A549 (cell line): ENCODE measurements around the gene TMEM207.

Experiments used
- CTCF ChIP-seq: fragments of >200 bp; sonication (Bioruptor Twin); formaldehyde crosslinking; IDR thresholded peaks from 3 replicates; pipeline ENCODE4 v1.5.1; 2016
- EP300 ChIP-seq, 2 experiments: fragments of >200 bp; sonication (Bioruptor Twin); formaldehyde crosslinking; IDR thresholded peaks; 2 replicates in 1 of 2; 3 replicates in 1 of 2; pipeline ENCODE4 v1.6.1; 2016 to 2017
- HES2 ChIP-seq: fragments of >200 bp; sonication (Bioruptor Twin); formaldehyde crosslinking; IDR thresholded peaks from 2 replicates; pipeline ENCODE4 v1.6.1; 2016
- KDM1A ChIP-seq: fragments of 200-600 bp; sonication (generic); IDR thresholded peaks from 2 replicates; pipeline ENCODE4 v1.6.1; 2016; ENCODE audit warnings: low read depth, mild to moderate bottlenecking
- POLR2A ChIP-seq: IDR thresholded peaks from 2 replicates; pipeline ENCODE4 v1.6.1; 2012; ENCODE audit warnings: mild to moderate bottlenecking, low read length
- RCOR1 ChIP-seq: fragments of 150-350 bp; IDR thresholded peaks from 2 replicates; pipeline ENCODE4 v1.6.1; 2014; ENCODE audit warnings: antibody characterized with exemption, low read length, low read depth
- REST ChIP-seq: fragments of 200-600 bp; sonication (generic); IDR thresholded peaks from 2 replicates; pipeline ENCODE4 v1.6.1; 2016; ENCODE audit warnings: antibody characterized with exemption, mild to moderate bottlenecking, moderate library complexity
- RFX5 ChIP-seq: fragments of 450-650 bp; IDR thresholded peaks from 2 replicates; pipeline ENCODE4 v1.7.1; 2014; ENCODE audit warnings: antibody characterized with exemption, mild to moderate bottlenecking, moderate library complexity
- RNF2 ChIP-seq: fragments of 200-600 bp; sonication (generic); IDR thresholded peaks from 2 replicates; pipeline ENCODE4 v1.6.1; 2016; ENCODE audit warnings: low read depth, mild to moderate bottlenecking, antibody characterized with exemption, moderate library complexity, borderline replicate concordance
- SMC3 ChIP-seq: fragments of >200 bp; sonication (Bioruptor Twin); formaldehyde crosslinking; IDR thresholded peaks from 3 replicates; pipeline ENCODE4 v1.6.1; 2018; ENCODE audit warnings: inconsistent platforms
- TFCP2L1 ChIP-seq: fragments of 250-450 bp; sonication (Bioruptor Pico); IDR thresholded peaks from 2 replicates; pipeline ENCODE4 v1.5.0; 2021; ENCODE audit warnings: mild to moderate bottlenecking
- ZFP36 ChIP-seq: fragments of 450-650 bp; IDR thresholded peaks from 2 replicates; pipeline ENCODE4 v1.6.1; 2014; ENCODE audit warnings: borderline replicate concordance; ENCODE audit not compliant: partially characterized antibody

GRCh38 chr3:190381441-190381840, 68.3 kb downstream of the TMEM207 start:
- no peak for TF ChIP-seq POLR2A
- TF ChIP-seq CTCF: no peak
- no peak for TF ChIP-seq RFX5
- no peak for TF ChIP-seq SMC3
- TF ChIP-seq EP300 (IDR thresholded peaks at IDR 0.05): no peak
- TF ChIP-seq REST: no peak
- no peak for TF ChIP-seq HES2
- no peak for TF ChIP-seq RCOR1
- TF ChIP-seq TFCP2L1 (CRISPR knock-in tag): no peak
- TF ChIP-seq ZFP36: no peak
- TF ChIP-seq RNF2: no peak
- TF ChIP-seq KDM1A: no peak
